ENCODE measurements around the gene GLT8D2.
"Not testable (repeated sequence)": the region's sequence is repeated elsewhere in the genome, so short reads cannot be mapped to it uniquely, and the experiment has no call there.

Gene GLT8D2

DNA sequence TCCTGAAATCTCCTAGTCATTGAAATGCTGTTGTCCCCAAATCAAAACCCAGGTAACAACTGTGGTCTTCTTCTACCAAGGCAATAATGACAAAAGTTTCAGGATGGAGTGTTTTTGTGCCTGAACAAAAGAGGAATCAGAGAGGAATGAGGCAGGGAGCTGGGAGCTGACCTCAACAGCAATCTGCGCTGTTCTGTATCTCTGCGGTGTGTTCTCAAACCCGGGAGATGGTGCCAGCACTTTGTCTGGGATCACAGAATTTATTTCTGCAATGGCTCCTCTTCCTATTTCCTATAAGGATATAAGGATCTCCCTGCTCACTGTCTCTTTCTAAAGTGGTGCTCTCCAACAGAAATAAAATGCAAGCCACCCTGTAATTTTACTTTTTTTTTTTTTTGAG lies 449 bp upstream of the GLT8D2 start:
- no peak for DNase-seq (ENCODE audit: low spot score)

DNA sequence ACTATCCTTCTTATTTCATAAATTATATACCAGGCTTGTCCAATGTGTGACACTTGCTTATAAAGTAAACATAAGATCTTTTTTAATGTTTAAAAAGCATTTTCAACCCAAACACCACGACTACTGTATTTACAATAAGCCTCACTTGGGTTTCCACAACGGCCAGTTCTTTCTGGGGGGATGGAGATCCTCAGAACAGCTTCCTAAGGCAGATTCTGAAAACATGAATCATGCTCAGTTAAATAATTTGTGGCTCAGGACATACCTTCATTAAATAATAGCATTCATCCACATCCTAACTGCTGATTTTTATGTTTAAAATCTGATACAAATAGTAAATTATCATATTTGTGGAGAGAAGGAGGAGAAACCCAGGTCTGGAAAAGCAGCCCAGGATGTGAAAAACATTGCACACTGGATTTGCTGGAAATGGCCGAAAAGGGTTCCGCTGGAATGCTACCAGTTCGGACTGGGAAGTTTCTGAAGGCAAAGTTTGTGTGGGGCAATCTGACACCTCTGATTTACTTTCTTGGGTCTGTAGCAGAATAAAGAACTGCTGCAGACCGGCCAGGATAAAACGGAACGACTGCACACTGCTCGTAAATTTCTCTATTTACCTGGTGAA lies 597 bp downstream of the GLT8D2 start:
- DNase-seq (ENCODE audit: low spot score) = no peak

GRCh38 chr12:104048811-104049210 lies 1.2 kb downstream of the GLT8D2 start:
- no peak for DNase-seq (ENCODE audit: low spot score)

GRCh38 chr12:104048162-104048561 lies 1.8 kb downstream of the GLT8D2 start:
- no peak for DNase-seq (ENCODE audit: low spot score)

DNA sequence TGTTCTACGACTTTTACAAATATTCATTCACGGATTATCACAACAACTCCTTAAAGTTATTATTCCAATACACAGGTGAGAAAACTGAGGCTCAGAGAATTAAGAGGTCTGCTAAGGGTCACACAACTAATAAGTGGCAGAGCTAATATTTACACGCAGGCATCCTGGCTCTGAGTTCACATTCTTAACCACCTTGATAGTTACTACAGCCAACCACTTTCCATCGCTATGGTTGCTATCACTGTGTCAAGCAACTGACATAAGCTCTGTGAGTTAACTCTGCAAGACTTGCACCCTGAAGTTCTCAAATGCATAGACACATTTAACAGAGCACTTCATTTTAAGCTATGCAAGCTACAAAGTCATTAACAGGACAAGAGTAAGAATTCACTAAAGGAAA lies 3.7 kb downstream of the GLT8D2 start:
- no peak for DNase-seq (ENCODE audit: low spot score)

DNA sequence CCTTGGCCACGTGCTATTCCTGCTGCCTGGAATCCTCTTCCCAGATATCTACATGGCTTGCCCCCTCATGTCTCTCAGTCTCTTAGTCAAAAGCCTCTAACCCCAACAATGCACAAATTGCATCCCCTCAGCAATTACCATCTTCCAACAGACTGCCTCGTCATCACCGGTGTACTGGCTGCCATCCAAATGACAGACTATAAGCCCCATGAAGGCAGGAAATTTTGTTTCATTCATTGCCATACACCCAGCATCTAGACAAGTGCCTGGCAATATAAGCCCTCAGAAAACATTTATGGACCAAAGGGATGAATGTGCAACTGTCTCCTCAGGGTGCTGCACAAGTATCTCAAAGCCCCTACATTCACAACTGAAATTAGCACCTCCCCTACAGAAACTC lies 5.8 kb downstream of the GLT8D2 start:
- no peak for DNase-seq (ENCODE audit: low spot score)

GRCh38 chr12:104042580-104042979 lies 7.4 kb downstream of the GLT8D2 start:
- DNase-seq (ENCODE audit: low spot score) = no peak

DNA sequence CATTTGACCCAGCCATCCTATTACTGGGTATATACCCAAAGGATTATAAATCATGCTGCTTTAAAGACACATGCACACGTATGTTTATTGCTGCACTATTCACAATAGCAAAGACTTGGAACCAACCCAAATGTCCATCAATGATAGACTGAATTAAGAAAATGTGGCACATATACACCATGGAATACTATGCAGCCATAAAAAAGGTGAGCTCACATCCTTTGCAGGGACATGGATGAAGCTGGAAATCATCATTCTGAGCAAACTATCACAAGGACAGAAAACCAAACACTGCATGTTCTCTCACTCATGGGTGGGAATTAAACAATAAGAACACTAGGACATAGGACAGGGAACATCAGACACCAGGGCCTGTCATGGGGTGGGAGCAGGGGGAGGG lies 10.2 kb downstream of the GLT8D2 start:
- DNase-seq (ENCODE audit: low spot score) = not testable (repeated sequence)

DNA sequence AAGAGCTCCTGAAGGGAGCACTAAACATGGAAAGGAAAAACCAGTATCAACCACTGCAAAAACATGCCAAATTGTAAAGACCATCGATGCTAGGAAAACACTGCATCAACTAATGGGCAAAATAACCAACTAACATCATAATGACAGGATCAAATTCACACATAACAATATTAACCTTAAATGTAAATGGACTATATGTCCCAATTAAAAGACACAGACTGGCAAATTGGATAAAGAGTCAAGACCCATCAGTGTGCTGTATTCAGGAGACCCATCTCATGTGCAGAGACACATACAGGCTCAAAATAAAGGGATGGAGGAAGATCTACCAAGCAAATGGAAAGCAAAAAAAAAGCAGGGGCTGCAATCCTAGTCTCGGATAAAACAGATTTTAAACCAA lies 13.8 kb downstream of the GLT8D2 start:
- not testable (repeated sequence) for DNase-seq (ENCODE audit: low spot score)

GRCh38 chr12:104030596-104030995 lies 19.4 kb downstream of the GLT8D2 start:
- DNase-seq (ENCODE audit: low spot score) = not testable (repeated sequence)

DNA sequence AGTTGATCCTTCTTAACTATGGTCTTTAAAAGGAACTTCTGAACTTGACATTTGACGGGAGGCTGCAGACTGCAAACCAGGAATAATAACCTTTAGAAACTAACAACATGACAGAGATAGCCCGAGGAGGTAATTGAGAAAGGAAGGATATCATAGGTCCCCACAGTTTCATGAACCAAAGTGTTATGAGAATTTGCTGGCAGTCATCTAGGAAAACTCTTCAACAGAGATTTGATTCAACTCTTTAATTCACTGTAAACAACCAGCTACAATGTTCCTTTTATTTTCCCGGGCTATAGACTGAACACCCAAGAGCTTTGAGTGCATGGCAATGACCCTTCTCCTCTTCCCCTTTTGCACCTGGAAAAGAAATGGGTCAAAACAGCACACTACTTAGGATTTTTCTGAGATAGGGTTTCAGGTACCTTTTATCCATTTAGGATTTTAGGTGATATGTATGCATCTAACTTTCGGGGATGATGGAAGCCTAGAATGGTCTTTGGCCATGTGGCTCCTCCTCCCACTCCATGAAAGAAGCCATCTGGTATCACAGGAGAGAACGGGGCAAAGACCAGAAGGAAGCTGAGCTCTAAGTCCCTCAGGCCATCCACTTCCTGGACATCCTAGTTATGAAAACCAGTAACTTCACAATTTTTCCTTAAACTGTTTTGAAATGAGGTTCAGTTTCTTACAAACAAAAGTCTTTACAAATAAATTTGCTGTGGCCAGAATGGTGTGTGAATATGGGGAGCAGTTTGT lies 23.0 kb downstream of the GLT8D2 start:
- no peak for DNase-seq (ENCODE audit: low spot score)

- no peak for DNase-seq (ENCODE audit: low spot score)
Measured at GRCh38 chr12:104025771-104026170, 24.2 kb downstream of the GLT8D2 start.

DNA sequence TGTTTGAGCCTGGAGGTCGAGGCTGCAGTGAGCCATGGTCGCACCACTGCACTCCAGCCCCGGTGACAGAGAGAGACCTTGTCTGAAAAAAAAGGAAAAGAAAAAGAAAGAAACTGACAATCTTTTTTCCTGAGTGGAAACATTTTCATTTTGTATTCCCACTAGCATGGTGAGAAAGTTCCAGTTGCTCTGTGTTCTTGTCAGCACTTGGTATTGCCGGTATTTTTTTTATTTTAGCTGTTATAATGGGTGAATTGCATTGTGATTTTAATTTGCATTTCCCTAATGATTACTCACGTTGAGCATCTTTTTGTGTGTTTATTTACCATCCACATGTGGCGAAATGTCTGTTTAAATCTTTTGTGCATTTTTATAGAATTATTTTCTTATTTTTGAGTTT lies 25.6 kb downstream of the GLT8D2 start:
- no peak for DNase-seq (ENCODE audit: low spot score)

DNA sequence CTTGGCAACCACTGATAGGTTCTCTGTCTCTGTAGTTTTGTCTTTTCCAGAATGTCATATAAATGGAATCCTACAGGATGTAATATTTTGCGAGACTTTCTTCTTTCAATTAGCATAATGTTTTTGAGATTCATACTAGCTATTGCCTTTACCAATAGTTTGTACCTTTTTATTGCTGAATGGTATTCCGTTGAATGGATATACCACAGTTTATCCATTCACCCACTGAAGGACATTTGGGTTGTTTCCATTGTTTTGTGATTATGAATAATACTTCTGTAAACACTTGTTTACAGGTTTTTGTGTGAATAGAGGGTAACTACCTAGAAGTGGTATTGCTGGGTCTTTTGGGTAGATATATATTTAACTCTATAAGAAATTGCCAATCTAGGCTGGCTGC lies 26.3 kb downstream of the GLT8D2 start:
- DNase-seq (ENCODE audit: low spot score) = no peak

- DNase-seq (ENCODE audit: low spot score) = no peak
Measured at GRCh38 chr12:104022786-104023185, 27.2 kb downstream of the GLT8D2 start.

- not testable (repeated sequence) for DNase-seq (ENCODE audit: low spot score)
Measured at GRCh38 chr12:104021862-104022261, 28.1 kb downstream of the GLT8D2 start.

DNA sequence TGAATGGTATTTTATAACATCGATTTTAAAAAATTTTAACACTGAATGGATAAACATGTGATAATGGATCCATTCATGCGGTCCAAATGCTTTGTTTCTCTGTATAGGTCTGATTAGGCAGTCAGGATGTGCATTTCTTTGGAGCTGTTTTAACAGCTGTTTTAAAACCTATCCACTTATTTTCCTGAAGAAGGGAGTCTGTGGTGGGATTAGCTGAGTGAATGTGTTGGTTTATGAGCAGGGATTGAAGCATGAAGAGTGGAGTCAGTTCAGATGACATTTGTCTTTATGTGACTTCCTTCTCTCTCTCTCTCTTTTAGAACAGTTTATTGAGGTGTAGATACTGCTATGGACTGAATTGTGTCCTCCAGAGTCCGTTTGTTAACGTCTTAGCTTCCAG lies 37.7 kb downstream of the GLT8D2 start:
- no peak for DNase-seq (ENCODE audit: low spot score)

- DNase-seq (ENCODE audit: low spot score) = no peak
Measured at GRCh38 chr12:104011253-104011652, 38.7 kb downstream of the GLT8D2 start.

GRCh38 chr12:104010606-104011169 lies 39.3 kb downstream of the GLT8D2 start:
- DNase-seq (ENCODE audit: low spot score) = no peak

DNA sequence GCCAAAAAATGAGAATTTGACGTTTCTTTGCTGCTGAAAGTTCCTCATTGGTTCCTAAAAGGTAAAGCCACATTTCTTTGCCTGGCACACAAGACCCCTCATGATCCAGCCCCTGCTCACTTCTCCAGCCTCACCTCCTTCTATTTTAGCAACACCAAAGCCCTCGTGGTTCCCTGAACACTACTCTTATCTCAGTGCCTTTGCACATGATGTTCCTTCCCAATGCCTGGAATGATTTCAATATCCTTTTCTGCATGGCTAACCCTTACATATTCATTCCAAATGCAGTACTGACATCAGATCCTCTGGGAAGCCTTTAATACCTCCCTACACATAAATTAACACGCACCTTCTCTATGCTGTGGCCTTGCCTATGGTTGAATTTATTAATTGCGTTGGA lies 39.9 kb downstream of the GLT8D2 start:
- DNase-seq (ENCODE audit: low spot score) = no peak

- DNase-seq (ENCODE audit: low spot score) = no peak
Measured at GRCh38 chr12:104006929-104007328, 43.1 kb downstream of the GLT8D2 start.

- DNase-seq (ENCODE audit: low spot score) = no peak
Measured at GRCh38 chr12:104003596-104003995, 46.4 kb downstream of the GLT8D2 start.

DNA sequence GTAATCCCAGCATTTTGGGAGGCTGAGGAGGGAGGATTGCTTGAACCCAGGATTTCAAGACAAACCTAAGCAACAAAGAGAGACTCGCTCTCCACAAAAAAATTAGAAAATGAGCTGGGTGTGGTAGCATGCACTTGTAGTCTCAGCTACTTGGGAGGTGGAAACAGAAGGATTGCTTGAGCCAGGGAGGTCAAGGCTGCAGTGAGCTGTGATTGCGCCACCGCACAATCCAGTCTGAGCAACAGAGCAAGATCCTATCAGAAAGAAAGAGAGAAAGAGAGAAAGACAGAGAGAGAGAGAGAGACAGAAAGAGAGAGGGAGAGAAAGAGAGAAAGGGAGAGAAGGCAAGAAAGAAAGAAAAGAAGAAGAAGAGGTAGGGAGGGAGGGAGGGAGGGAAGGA lies 47.3 kb downstream of the GLT8D2 start:
- no peak for DNase-seq (ENCODE audit: low spot score)

Measured in CD4-positive, alpha-beta T cell treated with Interleukin-2 at 100 ng/mL for 4 hours (primary cell).